Liver (tissue), 3 donors: ENCODE measurements around the gene PINLYP.

Experiments
- EGR1 ChIP-seq, 2 donors: IDR thresholded peaks; 2 replicates each; pipeline ENCODE4 v1.6.1; 2016 to 2018; ENCODE audit warnings: antibody characterized with exemption in 2 of 2, low read depth in 2 of 2
- GABPA ChIP-seq, 2 donors: IDR thresholded peaks in 1 of 2; conservative IDR thresholded peaks in 1 of 2; 2 replicates each; pipeline ENCODE4 v1.6.1; 2016; ENCODE audit warnings: antibody characterized with exemption in 2 of 2, mild to moderate bottlenecking in 1 of 2, moderate library complexity in 1 of 2
- HNF4A ChIP-seq, 2 donors: conservative IDR thresholded peaks; 2 replicates each; pipeline ENCODE4 v1.6.1; 2016; ENCODE audit warnings: antibody characterized with exemption in 2 of 2, mild to moderate bottlenecking in 2 of 2
- NR2F2 ChIP-seq: IDR thresholded peaks from 2 replicates; pipeline ENCODE4 v1.6.1; 2016; ENCODE audit warnings: antibody characterized with exemption
- RAD21 ChIP-seq, 2 donors: IDR thresholded peaks; 2 replicates each; pipeline ENCODE4 v1.6.1; 2016; ENCODE audit warnings: antibody characterized with exemption in 2 of 2, mild to moderate bottlenecking in 2 of 2
- REST ChIP-seq: IDR thresholded peaks from 2 replicates; pipeline ENCODE4 v1.6.1; 2016; ENCODE audit warnings: antibody characterized with exemption, mild to moderate bottlenecking
- RXRA ChIP-seq, 2 donors: IDR thresholded peaks; 2 replicates each; pipeline ENCODE4 v1.6.1; 2017 to 2018; ENCODE audit warnings: antibody characterized with exemption in 2 of 2, mild to moderate bottlenecking in 1 of 2
- SP1 ChIP-seq: IDR thresholded peaks from 2 replicates; pipeline ENCODE4 v1.6.1; 2018; ENCODE audit warnings: antibody characterized with exemption, mild to moderate bottlenecking
- TAF1 ChIP-seq: conservative IDR thresholded peaks from 2 replicates; pipeline ENCODE4 v1.6.1; 2016; ENCODE audit warnings: antibody characterized with exemption, mild to moderate bottlenecking
- YY1 ChIP-seq: IDR thresholded peaks from 2 replicates; pipeline ENCODE4 v1.6.1; 2016; ENCODE audit warnings: antibody characterized with exemption, mild to moderate bottlenecking
- ZBTB33 ChIP-seq: IDR thresholded peaks from 2 replicates; pipeline ENCODE4 v1.6.1; 2016; ENCODE audit warnings: antibody characterized with exemption
- TF ChIP-seq, protein P1 (sequence below): fragments of 150-350 bp; IDR thresholded peaks from 2 replicates; pipeline ENCODE4 v1.5.1; 2017; ENCODE audit warnings: improper control_type of control experiment, low read depth, low read length; ENCODE audit not compliant: missing input control
- TF ChIP-seq, protein P2 (sequence below): IDR thresholded peaks from 2 replicates; pipeline ENCODE4 v1.6.1; 2016; ENCODE audit warnings: antibody characterized with exemption
- TF ChIP-seq, protein P3 (sequence below): IDR thresholded peaks from 2 replicates; pipeline ENCODE4 v1.6.1; 2016; ENCODE audit warnings: antibody characterized with exemption
- donor health status: healthy.
- donor health status: healthy.

DNA sequence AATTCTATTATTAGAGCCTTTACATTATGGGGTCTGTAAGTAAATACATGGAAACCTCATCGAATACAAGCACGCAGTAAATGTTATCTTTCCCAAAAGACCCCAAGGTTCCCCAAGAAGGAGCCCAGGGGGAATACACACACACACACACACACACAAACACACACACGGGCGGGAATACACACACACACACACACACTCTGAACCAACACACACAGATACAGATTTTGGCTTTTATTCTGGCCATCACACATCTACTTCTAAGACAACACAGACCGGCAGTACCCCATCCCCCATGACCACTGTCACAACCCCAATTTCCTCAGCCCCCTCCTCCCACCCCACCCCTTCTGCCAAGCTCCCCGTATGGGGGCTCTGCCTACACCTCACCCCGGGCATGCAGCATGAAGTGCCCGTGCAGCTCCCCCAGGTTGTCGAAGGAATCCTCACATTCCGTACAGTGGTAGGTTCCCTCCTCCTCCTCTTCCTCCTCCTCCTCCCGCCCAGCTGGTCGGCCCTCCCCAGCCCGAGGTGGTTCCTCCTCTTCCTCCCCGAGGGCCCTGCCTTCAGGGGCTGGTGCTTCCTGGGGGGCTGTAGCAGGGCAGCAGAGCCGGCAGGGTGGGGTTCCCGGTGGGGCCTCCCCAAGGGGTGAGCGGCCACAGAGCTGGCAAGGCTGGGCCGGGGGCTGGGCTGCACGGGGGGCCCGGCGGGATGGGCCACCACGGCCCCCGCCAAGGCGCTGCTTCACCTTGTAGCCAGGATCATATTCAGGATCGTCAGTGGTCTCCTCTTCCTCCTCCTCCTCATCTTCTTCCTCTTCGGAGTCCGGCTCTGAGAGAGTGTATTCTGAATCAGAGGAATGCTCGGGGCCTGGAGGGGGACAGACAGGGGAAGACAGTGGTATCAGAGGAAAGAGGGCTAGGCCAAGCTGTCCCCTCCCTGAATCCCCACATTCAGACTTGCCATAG, 31.9 kb downstream of the PINLYP start:
- TF ChIP-seq, protein P1, sequence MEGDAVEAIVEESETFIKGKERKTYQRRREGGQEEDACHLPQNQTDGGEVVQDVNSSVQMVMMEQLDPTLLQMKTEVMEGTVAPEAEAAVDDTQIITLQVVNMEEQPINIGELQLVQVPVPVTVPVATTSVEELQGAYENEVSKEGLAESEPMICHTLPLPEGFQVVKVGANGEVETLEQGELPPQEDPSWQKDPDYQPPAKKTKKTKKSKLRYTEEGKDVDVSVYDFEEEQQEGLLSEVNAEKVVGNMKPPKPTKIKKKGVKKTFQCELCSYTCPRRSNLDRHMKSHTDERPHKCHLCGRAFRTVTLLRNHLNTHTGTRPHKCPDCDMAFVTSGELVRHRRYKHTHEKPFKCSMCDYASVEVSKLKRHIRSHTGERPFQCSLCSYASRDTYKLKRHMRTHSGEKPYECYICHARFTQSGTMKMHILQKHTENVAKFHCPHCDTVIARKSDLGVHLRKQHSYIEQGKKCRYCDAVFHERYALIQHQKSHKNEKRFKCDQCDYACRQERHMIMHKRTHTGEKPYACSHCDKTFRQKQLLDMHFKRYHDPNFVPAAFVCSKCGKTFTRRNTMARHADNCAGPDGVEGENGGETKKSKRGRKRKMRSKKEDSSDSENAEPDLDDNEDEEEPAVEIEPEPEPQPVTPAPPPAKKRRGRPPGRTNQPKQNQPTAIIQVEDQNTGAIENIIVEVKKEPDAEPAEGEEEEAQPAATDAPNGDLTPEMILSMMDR = no peak
- TF ChIP-seq SP1 (no peak), ZBTB33 (no peak), REST (no peak), GABPA (IDR thresholded peaks at IDR 0.05 in 1 of 2, conservative IDR thresholded peaks at IDR 0.05 in 1 of 2) (no peak), RAD21 (IDR thresholded peaks at IDR 0.05) (no peak), NR2F2 (no peak), RXRA (IDR thresholded peaks at IDR 0.05) (no peak), EGR1 (IDR thresholded peaks at IDR 0.05; ENCODE audit: low read depth in 2 of 2) (no peak), YY1 (no peak), HNF4A (conservative IDR thresholded peaks at IDR 0.05) (no peak), TAF1 (no peak)
- TF ChIP-seq, protein P2, sequence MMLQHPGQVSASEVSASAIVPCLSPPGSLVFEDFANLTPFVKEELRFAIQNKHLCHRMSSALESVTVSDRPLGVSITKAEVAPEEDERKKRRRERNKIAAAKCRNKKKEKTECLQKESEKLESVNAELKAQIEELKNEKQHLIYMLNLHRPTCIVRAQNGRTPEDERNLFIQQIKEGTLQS = no peak
- TF ChIP-seq, protein P3, sequence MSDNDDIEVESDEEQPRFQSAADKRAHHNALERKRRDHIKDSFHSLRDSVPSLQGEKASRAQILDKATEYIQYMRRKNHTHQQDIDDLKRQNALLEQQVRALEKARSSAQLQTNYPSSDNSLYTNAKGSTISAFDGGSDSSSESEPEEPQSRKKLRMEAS = no peak
